HEK293T (cell line): ENCODE data around the gene CDV3.

Experiments
- ARNT ChIP-seq: fragments of 450-650 bp; IDR thresholded peaks from 2 replicates; pipeline ENCODE4 v1.6.1; 2017; ENCODE audit warnings: mild to moderate bottlenecking
- BHLHE40 ChIP-seq: fragments of 450-650 bp; IDR thresholded peaks from 2 replicates; pipeline ENCODE4 v1.6.1; 2016; ENCODE audit warnings: mild to moderate bottlenecking, moderate library complexity, borderline replicate concordance
- ELF4 ChIP-seq: fragments of 450-650 bp; IDR thresholded peaks from 2 replicates; pipeline ENCODE4 v1.6.1; 2017; ENCODE audit warnings: antibody characterized with exemption
- FOXM1 ChIP-seq: fragments of 450-650 bp; IDR thresholded peaks from 2 replicates; pipeline ENCODE4 v1.6.1; 2017; ENCODE audit warnings: mild to moderate bottlenecking, borderline replicate concordance
- HDGF ChIP-seq: fragments of 450-650 bp; IDR thresholded peaks from 2 replicates; pipeline ENCODE4 v1.6.1; 2017; ENCODE audit warnings: antibody characterized with exemption, borderline replicate concordance
- L3MBTL2 ChIP-seq: fragments of 450-650 bp; conservative IDR thresholded peaks from 2 replicates; pipeline ENCODE4 v1.6.1; 2016; ENCODE audit warnings: mild to moderate bottlenecking
- NFRKB ChIP-seq: fragments of 450-650 bp; IDR thresholded peaks from 2 replicates; pipeline ENCODE4 v1.6.1; 2016; ENCODE audit warnings: mild to moderate bottlenecking, moderate library complexity
- SP1 ChIP-seq: fragments of 450-650 bp; IDR thresholded peaks from 2 replicates; pipeline ENCODE4 v1.6.1; 2017
- SUZ12 ChIP-seq: fragments of 450-650 bp; IDR thresholded peaks from 2 replicates; pipeline ENCODE4 v1.6.1; 2016; ENCODE audit warnings: mild to moderate bottlenecking
- TARDBP ChIP-seq: fragments of 450-650 bp; IDR thresholded peaks from 2 replicates; pipeline ENCODE4 v1.6.1; 2016
- ZNF384 ChIP-seq: fragments of 450-650 bp; IDR thresholded peaks from 2 replicates; pipeline ENCODE4 v1.6.1; 2016
- TF ChIP-seq, protein P1 (sequence below): fragments of 450-650 bp; IDR thresholded peaks from 2 replicates; pipeline ENCODE4 v1.6.1; 2016

DNA sequence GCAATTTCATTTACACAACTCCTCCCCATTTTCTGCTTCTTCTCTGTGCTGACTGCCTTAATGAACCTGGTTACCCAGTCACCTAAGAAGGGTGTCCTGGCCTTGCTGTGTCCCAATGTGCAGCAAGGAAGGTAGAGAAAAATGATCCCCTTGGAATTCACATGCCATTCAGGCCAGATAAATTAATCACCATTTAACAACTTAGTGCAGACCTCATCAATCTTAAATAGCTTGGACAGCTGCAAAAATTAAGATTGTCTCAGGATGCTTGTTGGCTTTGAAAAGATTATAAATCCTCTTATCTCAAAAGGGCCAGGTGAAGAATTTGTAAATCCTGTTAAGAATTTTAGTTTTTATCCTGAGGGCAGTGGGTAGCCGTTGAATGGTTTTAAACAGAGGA, 9.7 kb upstream of the CDV3 start:
- TF ChIP-seq SP1 (no peak), FOXM1 (no peak), SUZ12 (no peak), NFRKB (no peak), L3MBTL2 (no peak), ARNT (no peak), BHLHE40 (no peak), TARDBP (no peak), ELF4 (no peak), ZNF384 (no peak), HDGF (no peak)
- TF ChIP-seq, protein P1, sequence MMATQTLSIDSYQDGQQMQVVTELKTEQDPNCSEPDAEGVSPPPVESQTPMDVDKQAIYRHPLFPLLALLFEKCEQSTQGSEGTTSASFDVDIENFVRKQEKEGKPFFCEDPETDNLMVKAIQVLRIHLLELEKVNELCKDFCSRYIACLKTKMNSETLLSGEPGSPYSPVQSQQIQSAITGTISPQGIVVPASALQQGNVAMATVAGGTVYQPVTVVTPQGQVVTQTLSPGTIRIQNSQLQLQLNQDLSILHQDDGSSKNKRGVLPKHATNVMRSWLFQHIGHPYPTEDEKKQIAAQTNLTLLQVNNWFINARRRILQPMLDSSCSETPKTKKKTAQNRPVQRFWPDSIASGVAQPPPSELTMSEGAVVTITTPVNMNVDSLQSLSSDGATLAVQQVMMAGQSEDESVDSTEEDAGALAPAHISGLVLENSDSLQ: no peak
